GM12874 (cell line): ENCODE data around the gene DOCK11.

Experiments used
- TF ChIP-seq, protein P1 (sequence below): IDR thresholded peaks from 2 replicates; pipeline ENCODE4 v1.5.1; 2011; ENCODE audit warnings: low read depth, mild to moderate bottlenecking, control low read depth, low read length, moderate library complexity; ENCODE audit not compliant: insufficient read depth

Gene DOCK11

DNA sequence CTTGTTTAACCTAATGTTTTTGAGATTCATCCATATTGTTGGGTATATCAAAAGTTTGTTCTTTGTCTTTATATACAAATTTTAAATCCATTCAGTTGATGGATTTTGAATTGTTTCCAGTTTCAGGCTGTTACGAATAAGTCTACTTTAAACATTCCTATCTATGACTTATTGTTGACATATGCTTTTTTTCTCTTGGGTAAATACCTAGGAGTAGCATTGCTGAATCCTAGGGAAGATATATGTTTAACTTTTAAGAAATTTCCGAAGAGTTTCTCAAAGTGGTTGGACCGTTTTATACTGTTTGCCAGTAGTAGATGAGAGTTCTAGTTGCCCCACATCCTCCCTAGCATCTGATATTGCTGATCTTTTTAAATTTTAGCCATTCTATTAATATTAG lies 170.9 kb downstream of the DOCK11 start:
- TF ChIP-seq, protein P1, sequence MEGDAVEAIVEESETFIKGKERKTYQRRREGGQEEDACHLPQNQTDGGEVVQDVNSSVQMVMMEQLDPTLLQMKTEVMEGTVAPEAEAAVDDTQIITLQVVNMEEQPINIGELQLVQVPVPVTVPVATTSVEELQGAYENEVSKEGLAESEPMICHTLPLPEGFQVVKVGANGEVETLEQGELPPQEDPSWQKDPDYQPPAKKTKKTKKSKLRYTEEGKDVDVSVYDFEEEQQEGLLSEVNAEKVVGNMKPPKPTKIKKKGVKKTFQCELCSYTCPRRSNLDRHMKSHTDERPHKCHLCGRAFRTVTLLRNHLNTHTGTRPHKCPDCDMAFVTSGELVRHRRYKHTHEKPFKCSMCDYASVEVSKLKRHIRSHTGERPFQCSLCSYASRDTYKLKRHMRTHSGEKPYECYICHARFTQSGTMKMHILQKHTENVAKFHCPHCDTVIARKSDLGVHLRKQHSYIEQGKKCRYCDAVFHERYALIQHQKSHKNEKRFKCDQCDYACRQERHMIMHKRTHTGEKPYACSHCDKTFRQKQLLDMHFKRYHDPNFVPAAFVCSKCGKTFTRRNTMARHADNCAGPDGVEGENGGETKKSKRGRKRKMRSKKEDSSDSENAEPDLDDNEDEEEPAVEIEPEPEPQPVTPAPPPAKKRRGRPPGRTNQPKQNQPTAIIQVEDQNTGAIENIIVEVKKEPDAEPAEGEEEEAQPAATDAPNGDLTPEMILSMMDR, result no peak

DNA sequence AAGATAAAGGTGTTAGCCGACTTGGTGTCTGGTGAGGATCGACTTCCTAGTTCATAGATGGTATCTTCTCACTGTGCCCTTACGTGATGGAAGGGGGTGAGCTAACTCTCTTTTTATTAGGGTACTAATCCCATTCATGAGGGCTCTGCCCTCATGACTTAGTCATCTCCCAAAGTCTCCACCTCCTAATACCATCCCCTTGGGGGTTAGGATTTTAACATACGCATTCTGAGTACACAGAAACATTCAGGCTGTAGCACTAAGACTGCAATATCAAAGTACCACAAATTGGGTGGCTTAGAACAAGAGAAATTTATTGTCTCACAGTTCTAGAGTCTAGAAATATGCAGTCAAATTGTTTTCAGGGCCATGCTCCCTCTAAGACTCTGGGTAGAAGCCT lies 173.8 kb downstream of the DOCK11 start:
- TF ChIP-seq, protein P1, result no peak

DNA sequence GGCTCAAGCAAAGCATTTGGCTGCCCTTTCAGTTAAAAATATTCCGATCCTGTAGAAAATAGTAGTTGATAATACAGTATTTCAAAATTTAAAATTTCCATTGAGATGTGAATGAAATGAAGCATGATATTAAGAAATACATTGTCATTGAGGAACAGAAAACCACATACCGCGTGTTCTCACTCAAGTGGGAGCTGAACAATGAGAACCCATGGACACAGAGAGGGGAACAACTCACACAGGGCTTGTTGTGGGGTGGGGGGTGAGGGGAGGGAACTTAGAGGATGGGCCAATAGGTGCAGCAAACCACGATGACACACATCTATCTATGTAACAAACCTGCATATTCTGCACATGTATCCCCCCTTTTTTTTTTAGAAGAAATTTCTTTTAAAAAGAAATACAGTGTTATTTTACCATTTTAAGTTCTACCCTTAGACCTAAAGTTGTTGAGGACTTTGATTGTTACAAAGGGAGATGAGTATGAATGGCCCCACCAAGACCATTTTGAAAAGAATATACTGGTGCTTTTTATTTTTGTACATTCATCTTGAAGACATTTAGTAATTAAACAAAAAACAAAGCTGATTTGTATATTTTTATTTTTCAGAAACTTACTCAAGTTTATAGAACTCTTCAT lies 179.8 kb downstream of the DOCK11 start:
- TF ChIP-seq, protein P1, result no peak

DNA sequence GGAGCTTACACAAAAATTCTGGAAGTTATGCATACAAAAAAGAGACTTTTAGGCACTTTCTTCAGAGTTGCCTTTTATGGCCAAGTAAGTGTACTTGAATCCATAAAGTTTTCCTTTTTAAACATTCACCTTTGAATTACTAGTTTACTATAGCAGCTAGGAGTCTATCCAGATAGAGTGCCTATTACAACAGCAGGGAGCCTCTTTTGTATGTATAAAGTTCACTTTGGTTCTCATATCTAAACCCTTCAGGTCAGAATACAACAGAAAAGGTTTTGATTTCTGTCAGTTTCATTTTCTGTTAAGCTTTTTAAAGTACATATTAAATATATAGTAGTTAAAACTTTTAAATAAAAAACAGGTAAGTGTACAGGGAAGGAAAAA lies 180.3 kb downstream of the DOCK11 start:
- TF ChIP-seq, protein P1, result no peak

DNA sequence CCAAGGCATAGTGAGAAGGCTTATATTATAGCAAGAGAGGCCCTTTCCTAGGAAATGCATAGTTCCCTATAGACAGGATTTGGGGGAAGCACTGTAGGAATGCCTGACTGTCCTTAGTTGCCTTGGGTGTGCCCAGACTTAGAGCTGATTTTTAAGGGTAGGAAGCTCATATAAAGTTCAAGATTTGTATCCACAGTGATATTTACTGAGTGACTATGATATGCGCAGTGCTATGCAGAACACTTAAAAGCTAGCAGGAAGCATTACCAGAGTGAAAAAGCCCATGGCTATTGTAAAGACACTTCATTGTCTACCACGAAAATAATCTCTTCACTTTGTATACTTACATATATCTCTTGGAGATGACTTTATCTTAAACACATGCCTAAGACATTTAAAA lies 181.7 kb downstream of the DOCK11 start:
- TF ChIP-seq, protein P1, result no peak

DNA sequence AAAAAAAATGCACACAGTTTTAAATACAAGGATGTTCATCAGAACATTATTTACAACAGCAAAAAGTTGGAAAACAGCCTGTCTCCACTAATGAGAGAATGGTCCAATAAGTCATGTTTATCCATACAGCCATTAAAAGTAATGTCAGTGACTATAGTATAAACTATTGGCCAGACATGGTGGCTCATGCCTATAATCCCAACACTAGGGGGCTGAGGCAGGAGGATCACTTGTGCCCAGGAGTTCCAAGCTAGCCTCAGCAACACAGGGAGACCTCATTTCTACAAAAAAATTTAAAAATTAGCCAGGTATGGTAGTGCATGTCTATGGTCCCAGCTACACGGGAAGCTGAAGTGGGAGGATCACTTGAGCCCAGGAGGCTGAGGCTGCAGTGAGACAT lies 183.7 kb downstream of the DOCK11 start:
- TF ChIP-seq, protein P1, result no peak

DNA sequence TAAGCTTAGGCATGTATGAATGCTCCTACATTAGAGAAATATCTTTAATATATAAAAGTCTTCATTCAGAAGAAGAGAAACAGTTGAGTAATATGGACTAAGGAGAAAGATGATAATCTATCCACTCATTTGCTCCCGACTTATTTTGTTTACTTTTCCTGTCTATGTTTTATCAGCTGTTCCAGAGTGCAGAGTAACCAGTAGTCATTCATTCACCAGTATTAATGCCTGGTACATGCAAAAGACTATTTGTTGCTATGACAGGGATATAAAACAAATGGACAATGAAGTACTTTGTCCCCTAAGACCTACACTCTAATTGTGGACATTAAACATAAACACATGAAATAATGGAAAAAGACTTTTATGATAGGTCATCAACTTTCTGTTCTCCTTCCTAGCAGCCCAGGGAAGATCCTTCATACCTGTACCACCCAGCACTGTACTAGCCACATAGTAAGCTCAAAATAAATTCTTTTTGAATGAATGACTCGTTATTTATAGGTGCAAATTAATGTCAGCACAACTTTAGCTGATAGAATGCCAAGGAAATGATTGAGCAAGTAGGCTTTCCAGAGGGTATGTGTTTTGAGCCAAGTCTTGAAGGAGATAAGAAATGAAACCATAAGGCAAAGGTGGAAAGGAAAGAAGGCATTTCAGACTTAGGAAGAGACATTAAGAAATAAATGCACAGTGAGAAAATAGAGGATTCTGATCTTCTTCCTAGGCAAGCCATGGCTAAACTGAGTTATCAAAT lies 186.8 kb downstream of the DOCK11 start:
- TF ChIP-seq, protein P1, result no peak
